IMR-90 (cell line): ENCODE measurements around the gene TANK.

Source experiments
- FOS ChIP-seq: fragments of 150-350 bp; IDR thresholded peaks from 2 replicates; pipeline ENCODE4 v1.6.1; 2016; ENCODE audit warnings: low read depth, low read length
- POLR2A ChIP-seq: IDR thresholded peaks from 2 replicates; pipeline ENCODE4 v1.6.1; 2012; ENCODE audit warnings: mild to moderate bottlenecking, low read depth, low read length
- RCOR1 ChIP-seq: IDR thresholded peaks from 2 replicates; pipeline ENCODE4 v1.6.1; 2012; ENCODE audit warnings: mild to moderate bottlenecking, low read length, improper control_type of control experiment; ENCODE audit not compliant: insufficient replicate concordance
- TF ChIP-seq, protein P1 (sequence below): conservative IDR thresholded peaks from 2 replicates; pipeline ENCODE4 v1.5.1; 2012; ENCODE audit warnings: mild to moderate bottlenecking, low read depth, low read length, improper control_type of control experiment

DNA sequence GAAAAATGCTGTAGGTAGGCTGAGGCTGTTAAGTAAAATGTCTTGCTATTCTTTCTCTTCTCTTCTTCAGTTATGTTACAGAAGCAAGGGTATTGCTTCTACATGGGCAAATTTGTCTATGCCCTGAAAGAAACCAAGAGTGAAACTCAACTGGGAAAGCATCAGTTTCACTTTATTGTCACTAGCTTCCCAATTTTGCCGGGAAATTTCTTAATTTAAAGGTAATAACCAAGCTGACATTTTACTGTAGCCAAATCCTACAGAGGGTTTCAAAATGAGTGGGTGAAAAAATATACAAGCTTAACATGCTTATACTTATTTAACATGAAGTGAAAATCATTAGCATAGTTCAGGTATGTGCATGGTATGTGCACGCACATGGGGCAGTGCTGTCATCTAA, 3.2 kb downstream of the TANK start:
- TF ChIP-seq, protein P1, sequence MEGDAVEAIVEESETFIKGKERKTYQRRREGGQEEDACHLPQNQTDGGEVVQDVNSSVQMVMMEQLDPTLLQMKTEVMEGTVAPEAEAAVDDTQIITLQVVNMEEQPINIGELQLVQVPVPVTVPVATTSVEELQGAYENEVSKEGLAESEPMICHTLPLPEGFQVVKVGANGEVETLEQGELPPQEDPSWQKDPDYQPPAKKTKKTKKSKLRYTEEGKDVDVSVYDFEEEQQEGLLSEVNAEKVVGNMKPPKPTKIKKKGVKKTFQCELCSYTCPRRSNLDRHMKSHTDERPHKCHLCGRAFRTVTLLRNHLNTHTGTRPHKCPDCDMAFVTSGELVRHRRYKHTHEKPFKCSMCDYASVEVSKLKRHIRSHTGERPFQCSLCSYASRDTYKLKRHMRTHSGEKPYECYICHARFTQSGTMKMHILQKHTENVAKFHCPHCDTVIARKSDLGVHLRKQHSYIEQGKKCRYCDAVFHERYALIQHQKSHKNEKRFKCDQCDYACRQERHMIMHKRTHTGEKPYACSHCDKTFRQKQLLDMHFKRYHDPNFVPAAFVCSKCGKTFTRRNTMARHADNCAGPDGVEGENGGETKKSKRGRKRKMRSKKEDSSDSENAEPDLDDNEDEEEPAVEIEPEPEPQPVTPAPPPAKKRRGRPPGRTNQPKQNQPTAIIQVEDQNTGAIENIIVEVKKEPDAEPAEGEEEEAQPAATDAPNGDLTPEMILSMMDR: no peak
- TF ChIP-seq POLR2A (no peak), RCOR1 (no peak), FOS (no peak)
